Measurements from ENCODE around the gene PLXNA3.

PLXNA3 gene

DNA sequence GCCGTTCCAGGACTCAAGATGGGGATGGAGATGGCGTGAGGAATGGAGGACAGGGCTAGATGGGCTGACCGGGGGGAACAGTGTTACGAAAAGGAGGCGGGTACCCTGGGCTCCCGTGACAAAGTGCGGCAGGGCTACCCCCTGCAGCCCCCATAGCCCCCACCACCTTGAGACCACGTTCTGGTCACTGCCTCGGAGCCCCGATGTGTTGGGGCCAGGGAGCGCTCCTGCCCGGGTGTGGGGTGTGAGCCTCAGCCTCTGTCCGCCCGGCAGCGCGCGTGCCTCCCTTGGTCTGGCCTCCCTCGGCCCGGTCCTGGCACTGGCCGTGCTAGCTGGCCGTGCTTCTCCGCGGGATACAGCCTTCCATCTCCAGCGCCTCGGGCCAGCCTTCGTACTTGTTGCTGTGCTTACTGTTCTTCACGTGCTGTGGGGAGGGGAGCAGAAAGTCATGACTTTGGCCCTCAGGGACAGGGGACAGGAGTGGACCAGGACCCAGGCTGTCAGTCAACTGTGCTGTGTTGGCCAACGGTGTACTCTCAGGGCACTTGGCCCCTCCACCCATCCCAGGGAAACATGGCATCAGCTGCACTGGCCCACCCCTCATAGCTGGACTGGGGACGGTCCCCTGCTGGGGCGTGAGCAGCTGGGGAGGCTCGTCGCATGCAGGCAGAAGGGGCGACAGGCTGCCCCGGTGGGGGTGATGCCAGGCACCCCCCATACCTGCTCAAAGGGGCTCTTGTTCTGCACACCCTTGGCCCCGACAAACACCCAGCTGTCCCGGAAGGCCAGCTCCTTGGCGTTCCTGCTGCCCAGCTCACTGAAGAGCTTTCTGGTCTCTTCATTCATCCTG, 48.6 kb downstream of the PLXNA3 start:
- no peak for DNase-seq

- no peak for DNase-seq
Observed at GRCh38 chrX:154507673-154508383, 49.7 kb downstream of the PLXNA3 start.

- no peak for DNase-seq
Observed at GRCh38 chrX:154508384-154508745, 50.3 kb downstream of the PLXNA3 start.

- DNase-seq, result no peak
Observed at GRCh38 chrX:154509455-154509854, 51.4 kb downstream of the PLXNA3 start.

DNA sequence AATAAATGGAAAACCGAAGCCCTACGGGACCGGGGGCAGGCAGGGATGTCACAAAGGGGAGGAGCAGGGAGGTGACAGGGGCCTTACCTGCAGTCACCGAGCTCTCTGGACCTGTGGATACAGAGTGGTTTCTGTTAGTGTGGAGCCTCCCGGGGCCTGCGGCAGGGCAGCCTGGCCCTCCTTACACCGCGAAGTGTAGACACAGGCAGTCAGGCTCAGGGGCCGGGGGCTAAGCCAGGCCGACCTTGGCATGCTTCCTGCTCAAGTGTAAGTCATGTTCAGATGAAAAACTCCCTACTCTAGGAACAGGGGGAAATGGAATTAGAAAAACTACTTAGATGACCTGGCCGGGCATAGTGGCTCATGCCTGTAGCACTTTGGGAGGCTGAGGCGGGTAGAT, 53.7 kb downstream of the PLXNA3 start:
- DNase-seq, result no peak

GRCh38 chrX:154512879-154513553, 54.9 kb downstream of the PLXNA3 start:
- no peak for DNase-seq

DNA sequence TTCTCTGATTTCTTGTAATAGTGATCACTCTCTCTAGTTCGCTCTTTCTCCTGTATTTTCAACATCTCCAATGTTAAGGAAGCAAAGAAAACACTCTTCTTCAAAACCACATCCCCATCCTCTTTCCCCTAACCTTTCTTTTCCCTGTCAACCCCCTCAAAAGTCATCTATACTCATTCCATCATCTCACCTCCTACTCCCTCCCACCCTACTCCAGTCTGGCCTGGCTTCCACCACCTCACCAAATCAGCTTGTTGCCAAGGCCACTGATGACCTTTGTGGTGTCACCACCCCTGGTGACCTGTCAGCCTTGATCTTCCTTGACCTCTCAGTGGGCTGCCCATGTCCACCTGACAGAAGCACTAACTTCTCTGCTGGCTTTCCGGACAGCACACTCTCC, 55.6 kb downstream of the PLXNA3 start:
- no peak for DNase-seq

DNA sequence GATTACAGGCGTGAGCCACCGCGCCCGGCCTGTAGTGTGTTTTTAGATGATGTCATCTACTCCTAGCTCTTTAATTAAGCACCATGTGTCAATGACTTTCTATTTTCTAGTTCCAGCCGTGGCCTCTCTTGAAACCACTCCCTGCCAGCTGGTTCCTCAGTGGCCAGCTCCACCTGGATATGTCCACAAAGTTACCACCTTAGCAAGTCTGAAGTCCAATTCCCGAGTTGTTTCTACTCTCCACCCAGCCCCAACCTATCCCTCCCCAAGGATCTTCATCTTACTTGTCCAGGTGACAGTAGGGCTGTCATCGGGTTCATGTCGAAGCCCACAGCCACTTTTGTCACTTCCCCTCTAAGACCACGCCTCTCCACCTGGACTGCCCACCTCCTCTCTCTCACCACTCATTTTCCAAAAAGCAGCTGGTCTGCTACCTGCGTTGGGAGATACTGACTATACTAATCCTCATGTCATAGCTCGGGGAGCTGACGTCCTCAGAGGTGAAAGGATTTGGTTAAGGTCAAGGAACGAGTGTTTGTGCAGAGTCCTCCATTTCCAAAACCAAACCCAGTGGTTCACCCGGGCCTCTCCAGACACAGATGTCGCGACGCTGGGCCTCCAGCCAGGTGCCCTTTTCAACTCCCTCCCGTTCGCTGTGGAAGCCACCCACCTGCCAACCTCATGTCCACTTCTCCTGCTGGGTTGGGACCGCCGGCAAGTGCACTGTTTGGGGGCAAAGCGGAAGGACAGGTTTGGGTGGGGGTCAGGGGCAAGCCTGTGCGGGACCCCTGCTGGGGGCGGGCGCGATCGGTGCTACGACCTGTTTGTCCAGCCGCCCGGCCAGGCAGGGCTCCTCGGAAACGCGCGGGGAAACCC, 57.2 kb downstream of the PLXNA3 start:
- DNase-seq, result no peak

GRCh38 chrX:154515966-154516655, 58.0 kb downstream of the PLXNA3 start, which contains the start of gene FAM3A:
TSS of gene FAM3A (minus strand) at chrX:154516232. CDS start at chrX:154515772, 460 bp downstream.
- peak; percentile 92 for DNase-seq

DNA sequence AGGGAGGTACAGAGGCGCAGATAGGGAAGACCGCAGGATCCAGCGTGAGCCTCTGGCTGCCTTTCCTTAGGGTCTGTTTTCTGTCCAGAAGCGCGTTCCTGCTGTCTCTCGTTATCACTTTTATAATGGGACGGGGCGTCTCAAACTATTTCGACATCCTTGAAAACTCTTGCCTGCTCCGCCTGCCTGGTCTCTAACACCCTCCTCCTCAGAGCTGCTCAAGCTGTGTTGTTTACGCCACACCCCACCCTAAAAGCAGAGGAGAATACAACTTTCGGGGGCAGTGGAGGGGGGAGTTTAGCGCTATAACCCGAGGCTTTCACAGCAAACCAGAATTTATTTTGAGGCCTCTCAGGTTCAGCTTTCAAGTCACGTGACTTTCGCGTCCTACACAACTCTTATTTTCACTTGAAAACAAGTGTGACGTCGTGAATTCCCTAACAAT, 58.6 kb downstream of the PLXNA3 start:
- no peak for DNase-seq

DNA sequence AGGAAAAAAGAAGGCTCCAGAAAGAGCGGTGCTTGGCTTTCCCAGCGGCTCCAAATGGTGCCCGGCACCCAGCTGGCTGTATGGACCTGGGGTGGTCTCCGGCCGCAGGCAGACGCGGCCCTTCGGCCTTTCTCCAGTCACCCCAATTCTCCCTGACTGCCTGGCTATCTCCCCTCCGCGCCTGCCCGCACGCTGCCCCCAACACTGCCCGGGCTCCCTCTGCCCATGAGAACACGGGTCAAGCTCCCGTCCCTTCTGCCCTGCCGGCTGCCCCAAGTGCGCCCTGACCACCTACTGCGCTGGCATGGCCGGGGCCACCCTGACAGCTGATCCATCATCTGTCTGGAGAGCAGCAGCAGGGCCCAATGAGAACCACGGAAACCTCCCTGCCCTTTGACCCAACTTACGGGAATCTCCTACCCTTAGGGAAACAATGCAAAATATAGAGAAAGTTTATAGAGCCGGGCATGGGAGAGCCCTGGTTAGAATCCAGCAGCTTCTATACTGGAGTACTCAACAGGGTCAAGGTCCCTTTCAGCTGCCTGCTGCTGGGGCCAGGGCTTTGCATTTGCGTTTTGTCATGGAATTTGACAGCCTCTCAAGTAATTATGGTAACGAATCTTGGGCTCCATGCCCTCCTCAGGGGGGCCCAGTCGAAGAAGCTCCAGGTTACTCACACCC, 59.2 kb downstream of the PLXNA3 start:
- DNase-seq, result no peak

GRCh38 chrX:154519389-154519788, 61.3 kb downstream of the PLXNA3 start:
- no peak for DNase-seq

- no peak for DNase-seq
Observed at GRCh38 chrX:154525606-154526490, 67.8 kb downstream of the PLXNA3 start.

DNA sequence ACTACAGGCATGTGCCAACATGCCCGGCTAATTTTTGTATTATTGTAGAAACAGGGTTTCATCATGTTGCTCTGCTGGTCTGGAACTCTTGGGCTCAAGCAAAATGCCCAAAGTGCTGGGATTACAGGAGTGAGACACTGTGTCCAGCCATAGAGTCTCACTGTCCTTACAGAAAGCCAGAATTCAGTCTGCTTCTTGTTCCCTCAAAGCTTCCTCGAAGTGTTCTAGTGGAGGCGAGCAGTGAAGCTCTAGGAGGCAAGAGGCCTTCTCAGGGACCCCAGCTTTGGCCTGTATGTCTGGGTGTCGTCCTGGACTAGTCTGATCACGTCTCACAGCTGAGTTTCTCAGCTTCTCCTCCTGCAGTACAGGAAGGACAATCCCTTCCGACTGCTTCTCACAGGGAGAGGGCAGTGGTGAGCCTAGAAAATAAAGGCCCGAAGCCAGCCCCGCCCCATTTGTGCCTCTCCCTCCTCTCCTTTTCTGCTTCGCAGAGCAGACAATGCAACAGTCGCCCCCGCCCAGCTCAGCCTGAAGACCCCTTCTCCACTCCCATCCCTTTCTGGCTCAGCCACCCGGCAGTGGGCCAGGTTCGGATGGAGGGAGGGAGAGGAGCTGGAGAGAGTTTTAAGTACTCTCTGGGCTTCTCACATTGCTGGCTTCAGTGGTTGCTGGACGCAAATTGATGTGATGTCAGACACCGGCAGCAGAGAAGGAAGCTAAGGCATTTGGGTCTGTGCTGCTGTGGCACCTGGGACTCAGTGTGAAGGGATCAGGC, 69.0 kb downstream of the PLXNA3 start:
- DNase-seq, result peak; percentile 73

All from activated CD8-positive, alpha-beta memory T cell treated with anti-CD3 and anti-CD28 coated beads, Interleukin-2, amount 50 U/mL, for 48 hours (primary cell).